CD14-positive monocyte (primary cell): ENCODE data around the gene RFX2. TPM values are rescaled to one million over a fixed set of nuclear protein-coding genes. Genes with fewer than 3 reads are reported as not detected.
A peak's percentile ranks its signal among the peaks of the same experiment; 100 is the strongest.

ENCODE experiments used
- DNase-seq, 3 donors: peaks; one replicate each; pipeline ENCODE4 v3.0.0-alpha.2; 2011 to 2022
- H2AFZ ChIP-seq: 2 replicates; pipeline ENCODE4 v1.6.0; 2012; ENCODE audit warnings: mild to moderate bottlenecking, low read depth, low read length, inconsistent platforms; ENCODE audit not compliant: insufficient read depth, poor library complexity, severe bottlenecking
- H3K27ac ChIP-seq, 2 donors: 1 replicate in 1 of 2; 2 replicates in 1 of 2; pipeline ENCODE4 v1.5.1; 2012 to 2013; ENCODE audit warnings: low read length in 2 of 2, control low read depth in 1 of 2, inconsistent platforms in 1 of 2, low read depth in 1 of 2, mild to moderate bottlenecking in 1 of 2
- H3K27me3 ChIP-seq, 2 donors: one replicate each; pipeline versions ENCODE4 v1.6.0 to v1.6.1; 2011 to 2013; ENCODE audit warnings: low read length in 2 of 2; ENCODE audit not compliant: control insufficient read depth in 2 of 2, insufficient read depth in 2 of 2
- H3K36me3 ChIP-seq, 2 donors: replicated peaks in 1 of 2; 1 replicate in 1 of 2; 2 replicates in 1 of 2; pipeline versions ENCODE4 v1.5.1 to v1.6.1; 2012 to 2013; ENCODE audit warnings: low read length in 2 of 2, control low read depth in 1 of 2, inconsistent platforms in 1 of 2, mild to moderate bottlenecking in 1 of 2; ENCODE audit not compliant: insufficient read depth in 2 of 2, control insufficient read depth in 1 of 2
- H3K4me1 ChIP-seq, 2 donors: 1 replicate in 1 of 2; 2 replicates in 1 of 2; pipeline versions ENCODE4 v1.5.1 to v1.6.1; 2012 to 2013; ENCODE audit warnings: low read length in 2 of 2, control low read depth in 1 of 2, inconsistent platforms in 1 of 2, mild to moderate bottlenecking in 1 of 2, moderate library complexity in 1 of 2; ENCODE audit not compliant: insufficient read depth in 2 of 2, control insufficient read depth in 1 of 2
- H3K4me2 ChIP-seq: replicated peaks from 2 replicates; pipeline ENCODE3; 2012; ENCODE audit warnings: low read length, moderate library complexity, mild to moderate bottlenecking; ENCODE audit not compliant: poor library complexity, severe bottlenecking; ENCODE audit errors: extremely low read depth
- H3K4me3 ChIP-seq, 3 experiments: fragments of 200-600 bp in 1 of 3; sonication (generic) in 1 of 3; replicated peaks in 1 of 3; 1 replicate in 2 of 3; 2 replicates in 1 of 3; pipeline ENCODE4 v1.5.1; 2011 to 2013; ENCODE audit warnings: low read length in 3 of 3, mild to moderate bottlenecking in 3 of 3, control low read depth in 2 of 3, low read depth in 2 of 3, inconsistent platforms in 1 of 3, moderate library complexity in 1 of 3
- H3K79me2 ChIP-seq: 2 replicates; pipeline ENCODE4 v1.6.0; 2012; ENCODE audit warnings: mild to moderate bottlenecking, control low read depth, inconsistent platforms, low read length, moderate library complexity; ENCODE audit not compliant: insufficient read depth
- H3K9ac ChIP-seq: 2 replicates; pipeline ENCODE4 v1.6.0; 2017; ENCODE audit warnings: low read length, mild to moderate bottlenecking; ENCODE audit not compliant: insufficient read depth, poor library complexity, severe bottlenecking
- H3K9me3 ChIP-seq, 2 donors: replicated peaks in 1 of 2; 1 replicate in 1 of 2; 2 replicates in 1 of 2; pipeline versions ENCODE4 v1.5.1 to v1.6.1; 2012 to 2013; ENCODE audit warnings: low read length in 2 of 2, control low read depth in 1 of 2; ENCODE audit not compliant: control insufficient read depth in 1 of 2, insufficient read depth in 1 of 2
- H4K20me1 ChIP-seq: 2 replicates; pipeline ENCODE4 v1.6.0; 2012; ENCODE audit warnings: mild to moderate bottlenecking, low read length, control low read depth, moderate library complexity; ENCODE audit not compliant: insufficient read depth
- H3K27ac Mint-ChIP-seq, 7 donors: one replicate each; pipeline ENCODE4 v1.8.0; 2020; ENCODE audit warnings: mild to moderate bottlenecking in 7 of 7, mixed read lengths in 7 of 7, moderate library complexity in 6 of 7, inconsistent platforms in 2 of 7
- H3K27me3 Mint-ChIP-seq, 3 donors: one replicate each; pipeline ENCODE4 v1.8.0; 2021 to 2022; ENCODE audit warnings: low read depth in 3 of 3, mild to moderate bottlenecking in 3 of 3, mixed read lengths in 3 of 3, moderate library complexity in 3 of 3, inconsistent platforms in 1 of 3
- H3K36me3 Mint-ChIP-seq, 2 donors: one replicate each; pipeline ENCODE4 v1.8.0; 2020; ENCODE audit warnings: mixed read lengths in 2 of 2, inconsistent platforms in 1 of 2, mild to moderate bottlenecking in 1 of 2
- H3K4me1 Mint-ChIP-seq: one replicate; pipeline ENCODE4 v1.8.0; 2020; ENCODE audit warnings: mild to moderate bottlenecking, mixed read lengths
- H3K4me3 Mint-ChIP-seq, 2 donors: one replicate each; pipeline ENCODE4 v1.8.0; 2020; ENCODE audit warnings: mild to moderate bottlenecking in 2 of 2, mixed read lengths in 2 of 2, moderate library complexity in 1 of 2
- H3K9me3 Mint-ChIP-seq, 7 donors: one replicate each; pipeline ENCODE4 v1.8.0; 2020 to 2022; ENCODE audit warnings: mixed read lengths in 7 of 7, mild to moderate bottlenecking in 6 of 7, moderate library complexity in 6 of 7, inconsistent platforms in 2 of 7
- CTCF ChIP-seq: fragments of 200-600 bp; IDR thresholded peaks from one replicate; pipeline ENCODE4 v1.8.0; 2022; ENCODE audit warnings: antibody characterized with exemption, mild to moderate bottlenecking
- WGBS: methylation state at CpG from one replicate; pipeline ENCODE4 v1.1.5; 2013; ENCODE audit warnings: missing lambda C conversion rate; ENCODE audit not compliant: insufficient coverage; 5-methylcytosine and 5-hydroxymethylcytosine counted together
- intact Hi-C, 2 donors: fragments of 100-400 bp; cut with micrococcal nuclease; formaldehyde crosslinking; loops; one replicate each; pipeline versions ENCODE4 v1.15.0 to v1.15.1; 2023
- polyA plus RNA-seq, 3 donors: library from polyadenylated mRNA; depleted of rRNA in 1 of 3; unstranded in 2 of 3; stranded (reverse) in 1 of 3; fragments of 300-500 nt in 2 of 3; fragments of >200 nt in 1 of 3; fragmentation: Illumina TruSeq in 2 of 3; gene quantifications; 1 replicate in 2 of 3; 2 replicates in 1 of 3; pipeline ENCODE4 v1.2.3, GENCODE V29; 2012 to 2021

Gene RFX2
- polyA plus RNA-seq, 3 donors = 5.7 to 12.9 (median 8.7) TPM

- no peaks in the 10 kb centered on the region for H3K9me3 Mint-ChIP-seq
- H2AFZ ChIP-seq = no peak overlapping the region
- no peak overlapping the region for H3K4me3 ChIP-seq
- peaks cover 100% of the 10 kb centered on the region for H3K79me2 ChIP-seq
- H3K9me3 ChIP-seq = no peaks in the 10 kb centered on the region
- H3K4me1 ChIP-seq = peaks cover 32 to 35% of the 10 kb centered on the region in 2 donors
- H3K4me2 ChIP-seq = no peak overlapping the region
- no peak overlapping the region for H3K4me3 Mint-ChIP-seq
- H3K36me3 ChIP-seq = peaks cover 3 to 37% of the 10 kb centered on the region in 2 donors
- no peak for DNase-seq
- 87% methylated on average over 9 of the region's 10 CpGs for WGBS
- H3K4me1 Mint-ChIP-seq = peaks cover 50% of the 10 kb centered on the region
- H3K9ac ChIP-seq = no peak overlapping the region
- no peak overlapping the region for H3K27ac ChIP-seq
- H3K36me3 Mint-ChIP-seq = peaks cover 16 to 18% of the 10 kb centered on the region in 2 donors
- no peak for TF ChIP-seq CTCF
- H3K27ac Mint-ChIP-seq = peak overlapping the region in 1 of 7 donors; percentile 26
- peaks cover 0 to 5% (median 0%) of the 10 kb centered on the region in 3 donors for H3K27me3 Mint-ChIP-seq
- no peaks in the 10 kb centered on the region for H3K27me3 ChIP-seq
- peaks cover 97% of the 10 kb centered on the region for H4K20me1 ChIP-seq
- intact Hi-C loops = no loop called here
Measured at GRCh38 chr19:5957170-5957569, 153.1 kb downstream of the RFX2 start.

GRCh38 chr19:5956728-5957127 lies 153.6 kb downstream of the RFX2 start:
- no peak overlapping the region for H3K4me2 ChIP-seq
- H3K4me1 Mint-ChIP-seq = peaks cover 50% of the 10 kb centered on the region
- H3K4me3 ChIP-seq = no peak overlapping the region
- TF ChIP-seq CTCF = no peak
- no peak for DNase-seq
- no peaks in the 10 kb centered on the region for H3K27me3 ChIP-seq
- H3K36me3 ChIP-seq = peaks cover 3 to 37% of the 10 kb centered on the region in 2 donors
- H3K27me3 Mint-ChIP-seq = peaks cover 0 to 6% (median 0%) of the 10 kb centered on the region in 3 donors
- intact Hi-C loops = no loop called here
- no peak overlapping the region for H2AFZ ChIP-seq
- H3K9ac ChIP-seq = no peak overlapping the region
- peaks cover 16 to 19% of the 10 kb centered on the region in 2 donors for H3K36me3 Mint-ChIP-seq
- H3K27ac Mint-ChIP-seq = peak overlapping the region in 2 of 7 donors; percentile 19 to 27
- peaks cover 32 to 35% of the 10 kb centered on the region in 2 donors for H3K4me1 ChIP-seq
- H3K9me3 Mint-ChIP-seq = no peaks in the 10 kb centered on the region
- H4K20me1 ChIP-seq = peaks cover 97% of the 10 kb centered on the region
- H3K9me3 ChIP-seq = no peaks in the 10 kb centered on the region
- whole genome bisulfite sequencing = no CpG with 5 or more reads among the region's 12 CpGs
- H3K79me2 ChIP-seq = peaks cover 100% of the 10 kb centered on the region
- no peak overlapping the region for H3K4me3 Mint-ChIP-seq
- H3K27ac ChIP-seq = no peak overlapping the region
